GM19324 (cell line): Measurements from ENCODE around the gene PRKAG1.
"Not testable (repeated sequence)": the region's sequence is repeated elsewhere in the genome, so short reads cannot be mapped to it uniquely, and the experiment has no call there.

Experiments
- ATAC-seq: cut with Tn5 transposase; IDR thresholded peaks from one replicate; pipeline ENCODE4 v1.9.1; 2021; ENCODE audit warnings: mild to moderate bottlenecking, moderate library complexity; ENCODE audit not compliant: unreplicated experiment, low FRiP score

PRKAG1 gene

GRCh38 chr12:49018261-49019119 lies at the start of gene PRKAG1:
Gene PRKAG1, minus strand, starts transcription at chr12:49018776. Its CDS starts 36 bp downstream, at chr12:49018740.
- ATAC-seq = peak; percentile 95

GRCh38 chr12:49066120-49066519 lies 47.5 kb upstream of the PRKAG1 start:
- ATAC-seq = no peak

GRCh38 chr12:49064767-49065152 lies 46.2 kb upstream of the PRKAG1 start:
- no peak for ATAC-seq

- ATAC-seq = not testable (repeated sequence)
These were observed 43.3 kb upstream of the PRKAG1 start for GRCh38 chr12:49061916-49062315.

- ATAC-seq = no peak
These were observed 42.6 kb upstream of the PRKAG1 start for GRCh38 chr12:49061157-49061650.

- peak; percentile 49 for ATAC-seq
These were observed 41.9 kb upstream of the PRKAG1 start, which contains the start of gene KMT2D for GRCh38 chr12:49060237-49061156. Gene KMT2D, minus strand, starts transcription at chr12:49060794. Its CDS starts 5,470 bp downstream, at chr12:49055324.

GRCh38 chr12:49059299-49060171 lies 41.0 kb upstream of the PRKAG1 start:
- peak; percentile 11 for ATAC-seq

- ATAC-seq = no peak
These were observed 40.4 kb upstream of the PRKAG1 start for GRCh38 chr12:49059045-49059298.

- no peak for ATAC-seq
These were observed 39.9 kb upstream of the PRKAG1 start for GRCh38 chr12:49058366-49059044.

GRCh38 chr12:49057888-49058287 lies 39.3 kb upstream of the PRKAG1 start:
- ATAC-seq = no peak

- ATAC-seq = no peak
These were observed 37.6 kb upstream of the PRKAG1 start for GRCh38 chr12:49055978-49056754.

GRCh38 chr12:49055092-49055491 lies 36.5 kb upstream of the PRKAG1 start:
- ATAC-seq = no peak

GRCh38 chr12:49054524-49054923 lies 35.9 kb upstream of the PRKAG1 start:
- ATAC-seq = no peak

GRCh38 chr12:49054096-49054495 lies 35.5 kb upstream of the PRKAG1 start:
- no peak for ATAC-seq

GRCh38 chr12:49052451-49053208 lies 34.1 kb upstream of the PRKAG1 start:
- ATAC-seq = no peak

GRCh38 chr12:49051777-49052438 lies 33.3 kb upstream of the PRKAG1 start:
- no peak for ATAC-seq

- no peak for ATAC-seq
These were observed 32.8 kb upstream of the PRKAG1 start for GRCh38 chr12:49051373-49051764.
